Measurements from ENCODE around the gene DUS2. TPM values are rescaled to one million over a fixed set of nuclear protein-coding genes. Genes with fewer than 3 reads are reported as not detected.
"Not testable (repeated sequence)": the region's sequence is repeated elsewhere in the genome, so short reads cannot be mapped to it uniquely, and the experiment has no call there.

The DUS2 gene
- total and polyA plus RNA-seq, 11 donors, result 3.8 to 11.5 (median 7.2) TPM

- intact Hi-C loops (cut with DNase I), result no loop called here
- H3K4me3 ChIP-seq, result no peak overlapping the region
- no peak for DNase-seq
- ATAC-seq, result no peak
- WGBS, 4 donors, result 65 to 67% (median 65%) methylated on average over 8 of the region's 8 CpGs
- H3K27ac ChIP-seq, result no peak overlapping the region
- peaks cover 0 to 11% (median 0%) of the 10 kb centered on the region in 9 donors for H3K36me3 ChIP-seq
- no peaks in the 10 kb centered on the region for H3K27me3 ChIP-seq
- H3K9me3 ChIP-seq, result no peaks in the 10 kb centered on the region
- TF ChIP-seq POLR2A (IDR thresholded peaks at IDR 0.05) (no peak), CTCF (IDR thresholded peaks at IDR 0.05) (no peak)
- H3K4me1 ChIP-seq, result peaks cover 3 to 29% (median 20%) of the 10 kb centered on the region in 12 donors
Observed at GRCh38 chr16:68019167-68019680, 3.9 kb upstream of the DUS2 start.

DNA sequence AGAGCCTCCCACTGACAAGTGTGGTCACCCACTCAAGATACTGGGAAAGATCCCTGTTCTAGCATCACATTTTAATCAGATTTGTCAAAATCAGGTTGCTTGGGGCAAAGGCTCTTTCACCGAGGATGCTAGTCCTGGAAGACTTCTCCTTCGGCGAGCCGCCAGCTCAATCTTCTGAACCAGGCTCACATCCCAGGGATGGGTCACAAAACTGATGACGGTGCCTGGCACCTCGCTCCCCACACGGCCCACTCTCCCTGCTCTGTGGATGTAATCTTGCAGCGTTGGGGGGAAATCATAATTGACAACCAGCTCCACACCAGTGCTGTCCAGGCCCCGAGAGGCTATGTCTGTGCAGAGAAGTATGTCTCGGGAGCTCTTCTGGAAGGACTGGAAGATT is 1.6 kb upstream of the DUS2 start:
- Histone ChIP-seq H3K36me3 (peaks cover 0 to 22% (median 8%) of the 10 kb centered on the region in 9 donors), H3K4me3 (peak overlapping the region in 5 of 12 donors; percentile 59 to 94 (median 91)), H3K27me3 (no peaks in the 10 kb centered on the region), H3K9me3 (no peaks in the 10 kb centered on the region), H3K4me1 (peaks cover 3 to 30% (median 21%) of the 10 kb centered on the region in 12 donors), H3K27ac (no peak overlapping the region)
- intact Hi-C loops (cut with DNase I), result loop anchor here in 3 of 10 donors (5.0 to 10.0 kb wide), 3 partner anchors 79 to 787 kb away; partner anchors contain the start of gene LCAT (in 1 of the 3)
- TF ChIP-seq CTCF (IDR thresholded peaks at IDR 0.05), result no peak
- TF ChIP-seq POLR2A (IDR thresholded peaks at IDR 0.05), result no peak
- DNase-seq, result no peak
- ATAC-seq, result no peak
- 90 to 96% (median 93%) methylated on average over 10 of the region's 10 CpGs for WGBS, 4 donors

- ATAC-seq, result no peak
- Histone ChIP-seq H3K27ac (peak overlapping the region in 11 of 12 donors; percentile 54 to 95 (median 89)), H3K27me3 (no peaks in the 10 kb centered on the region), H3K4me3 (peak overlapping the region; percentile 59 to 98 (median 92)), H3K9me3 (no peaks in the 10 kb centered on the region), H3K4me1 (peaks cover 3 to 30% (median 21%) of the 10 kb centered on the region in 12 donors), H3K36me3 (peaks cover 0 to 30% (median 11%) of the 10 kb centered on the region in 9 donors)
- intact Hi-C loops (cut with DNase I), result loop anchor here in 3 of 10 donors (5.0 to 10.0 kb wide), 3 partner anchors 80 to 788 kb away; partner anchors contain the start of gene LCAT (in 1 of the 3)
- no peak for DNase-seq
- TF ChIP-seq CTCF (IDR thresholded peaks at IDR 0.05) (no peak), POLR2A (IDR thresholded peaks at IDR 0.05) (no peak)
- 7 to 9% (median 8%) methylated on average over 11 to 19 of the region's 19 CpGs for WGBS, 4 donors
Observed at GRCh38 chr16:68022278-68022727, 781 bp upstream of the DUS2 start.

GRCh38 chr16:68028996-68029395 is 5.9 kb downstream of the DUS2 start:
- Histone ChIP-seq H3K9me3 (no peaks in the 10 kb centered on the region), H3K4me3 (no peak overlapping the region), H3K36me3 (peaks cover 0 to 37% (median 24%) of the 10 kb centered on the region in 9 donors), H3K4me1 (peaks cover 0 to 7% (median under 1%) of the 10 kb centered on the region in 12 donors), H3K27me3 (no peaks in the 10 kb centered on the region), H3K27ac (no peak overlapping the region)
- 90 to 97% (median 94%) methylated on average over 3 of the region's 3 CpGs for WGBS, 4 donors
- TF ChIP-seq POLR2A (IDR thresholded peaks at IDR 0.05) (no peak), CTCF (IDR thresholded peaks at IDR 0.05) (no peak)
- DNase-seq, result no peak
- intact Hi-C loops (cut with DNase I), result loop anchor here in 2 of 10 donors (10.0 kb wide), 2 partner anchors 354 to 794 kb away; no protein-coding TSS in a partner anchor
- ATAC-seq, result no peak

DNA sequence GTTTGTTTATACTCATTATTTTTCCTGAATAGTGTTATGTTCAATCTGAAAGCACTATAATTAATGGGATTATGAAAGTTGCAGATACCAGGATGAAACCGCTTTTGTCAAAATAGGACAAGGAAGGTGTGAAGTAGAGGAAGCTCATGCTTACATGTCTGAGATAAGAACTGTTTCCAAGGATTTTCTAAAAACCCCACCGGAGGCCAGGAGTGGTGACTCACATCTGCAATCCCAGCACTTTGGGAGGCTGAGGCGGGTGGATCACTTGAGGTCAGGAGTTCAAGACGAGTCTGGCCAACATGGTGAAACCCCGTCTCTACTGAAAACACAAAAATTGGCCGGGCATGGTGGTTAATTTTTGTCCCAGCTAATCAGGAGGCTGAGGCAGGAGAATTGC is 7.0 kb downstream of the DUS2 start:
- 75 to 91% (median 82%) methylated on average over 6 of the region's 6 CpGs for WGBS, 4 donors
- not testable (repeated sequence) for H3K27me3 ChIP-seq, ATAC-seq, H3K9me3 ChIP-seq, H3K4me3 ChIP-seq, DNase-seq, H3K27ac ChIP-seq, H3K4me1 ChIP-seq
- peaks cover 0 to 37% (median 24%) of the 10 kb centered on the region in 9 donors for H3K36me3 ChIP-seq
- intact Hi-C loops (cut with DNase I), result loop anchor here in 2 of 10 donors (10.0 kb wide), 3 partner anchors 95 to 215 kb away; partner anchors contain the start of genes CTRL (in 1 of the 2), NRN1L (in 1 of the 2) and PSMB10 (in 1 of the 2)
